GM13976 (cell line): ENCODE results near the gene MUC3A.

Experiments used
- DNase-seq: peaks from one replicate; pipeline ENCODE4 v3.0.0; 2012; ENCODE audit warnings: low spot score
- in situ Hi-C: fragments of 300-500 bp; cut with MboI; formaldehyde crosslinking; loops from one replicate; pipeline ENCODE4 v1.12.0; 2022; ENCODE audit warnings: low sequenced_read_pairs, mixed read lengths, inconsistent platforms; ENCODE audit not compliant: unreplicated experiment
- TF ChIP-seq, protein P1 (sequence below): IDR thresholded peaks from 2 replicates; pipeline ENCODE4 v1.5.1; 2012; ENCODE audit warnings: borderline replicate concordance, mild to moderate bottlenecking; ENCODE audit not compliant: insufficient read depth; ENCODE audit errors: extremely low read depth, missing control alignments, control extremely low read depth

The MUC3A gene

DNA sequence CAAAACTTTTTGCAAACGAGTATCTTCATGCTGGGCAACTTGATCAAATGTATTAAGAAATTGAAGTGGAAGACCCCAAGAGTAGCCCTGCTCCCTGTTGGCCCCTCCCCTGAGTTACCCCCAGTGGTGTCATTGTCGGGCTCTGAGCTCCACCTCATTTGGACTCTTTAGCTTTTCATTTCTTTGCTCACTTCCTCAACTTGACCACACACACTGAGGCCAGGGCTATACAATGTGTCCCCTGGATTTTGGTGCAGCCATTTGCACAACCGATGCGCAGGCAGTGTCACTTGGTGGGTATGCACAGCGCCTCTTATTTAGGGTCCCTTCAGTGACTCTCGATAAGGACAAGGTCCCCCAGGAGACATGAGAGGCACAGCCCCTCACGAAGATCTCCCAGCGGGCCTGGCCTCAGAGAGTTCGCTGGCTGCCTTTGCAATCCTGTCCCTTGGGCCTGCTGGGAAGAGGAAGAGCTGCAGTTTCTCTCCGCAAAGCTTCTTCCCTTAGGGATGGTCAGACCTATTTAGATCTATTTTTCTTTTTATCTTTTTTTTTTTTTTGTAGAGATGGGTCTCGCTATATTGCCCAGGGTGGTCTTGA, 2.5 kb upstream of the MUC3A start:
- TF ChIP-seq, protein P1, sequence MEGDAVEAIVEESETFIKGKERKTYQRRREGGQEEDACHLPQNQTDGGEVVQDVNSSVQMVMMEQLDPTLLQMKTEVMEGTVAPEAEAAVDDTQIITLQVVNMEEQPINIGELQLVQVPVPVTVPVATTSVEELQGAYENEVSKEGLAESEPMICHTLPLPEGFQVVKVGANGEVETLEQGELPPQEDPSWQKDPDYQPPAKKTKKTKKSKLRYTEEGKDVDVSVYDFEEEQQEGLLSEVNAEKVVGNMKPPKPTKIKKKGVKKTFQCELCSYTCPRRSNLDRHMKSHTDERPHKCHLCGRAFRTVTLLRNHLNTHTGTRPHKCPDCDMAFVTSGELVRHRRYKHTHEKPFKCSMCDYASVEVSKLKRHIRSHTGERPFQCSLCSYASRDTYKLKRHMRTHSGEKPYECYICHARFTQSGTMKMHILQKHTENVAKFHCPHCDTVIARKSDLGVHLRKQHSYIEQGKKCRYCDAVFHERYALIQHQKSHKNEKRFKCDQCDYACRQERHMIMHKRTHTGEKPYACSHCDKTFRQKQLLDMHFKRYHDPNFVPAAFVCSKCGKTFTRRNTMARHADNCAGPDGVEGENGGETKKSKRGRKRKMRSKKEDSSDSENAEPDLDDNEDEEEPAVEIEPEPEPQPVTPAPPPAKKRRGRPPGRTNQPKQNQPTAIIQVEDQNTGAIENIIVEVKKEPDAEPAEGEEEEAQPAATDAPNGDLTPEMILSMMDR, result no peak
- in situ Hi-C loops, result no loop called here
- no peak for DNase-seq

DNA sequence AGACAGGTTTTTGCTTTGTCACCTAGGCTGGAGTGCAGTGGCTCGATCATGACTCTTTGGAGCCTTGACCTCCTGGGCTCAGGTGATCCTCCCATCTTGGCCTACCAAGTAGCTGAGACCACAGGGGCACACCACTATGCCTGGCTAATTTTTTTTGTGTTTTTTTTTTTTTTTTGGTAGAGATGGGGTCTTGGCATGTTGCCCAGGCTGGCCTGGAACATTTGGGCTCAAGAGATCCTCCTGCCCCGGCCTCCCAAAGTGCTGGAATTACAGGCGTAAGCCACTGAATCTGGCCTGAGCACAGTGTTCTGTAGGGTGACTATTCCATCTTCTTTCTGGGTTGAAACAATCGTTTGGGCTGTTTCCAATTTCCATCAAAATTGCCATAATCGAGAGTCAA, 1.5 kb upstream of the MUC3A start:
- in situ Hi-C loops, result no loop called here

DNA sequence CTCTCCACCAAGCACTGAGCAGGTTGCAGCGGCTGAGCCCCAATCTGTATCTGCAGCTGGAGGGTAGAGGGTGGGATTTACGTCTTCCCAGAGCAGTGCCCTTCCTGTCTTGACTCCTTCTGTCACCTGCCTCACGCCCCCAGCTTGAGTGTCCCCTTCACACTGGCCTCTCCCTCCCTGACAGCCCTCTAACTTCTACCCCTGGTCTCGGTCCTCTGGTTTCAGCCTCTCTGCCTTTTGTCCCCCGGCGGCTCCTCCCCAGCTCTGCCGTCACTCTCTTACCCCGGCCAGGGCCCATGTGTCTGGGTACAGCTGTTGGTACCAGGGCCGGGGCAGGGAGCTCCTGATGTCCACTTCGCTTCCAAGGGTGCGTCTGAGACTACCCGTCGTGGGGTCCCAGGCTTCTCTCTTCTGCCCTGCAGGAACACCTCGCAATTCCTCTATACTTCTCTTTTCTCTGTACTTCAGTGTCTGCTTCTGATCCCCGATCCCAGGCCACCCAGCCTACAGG, 654 bp downstream of the MUC3A start:
- in situ Hi-C loops, result loop anchor here (10.0 kb wide), 1 partner anchor 45 kb away; no protein-coding TSS in a partner anchor
- TF ChIP-seq, protein P1, result no peak
- DNase-seq, result peak; percentile 27

More for the DNA sequence above, 1.5 kb upstream of the MUC3A start:
- no peak for DNase-seq
- TF ChIP-seq, protein P1, result no peak

DNA sequence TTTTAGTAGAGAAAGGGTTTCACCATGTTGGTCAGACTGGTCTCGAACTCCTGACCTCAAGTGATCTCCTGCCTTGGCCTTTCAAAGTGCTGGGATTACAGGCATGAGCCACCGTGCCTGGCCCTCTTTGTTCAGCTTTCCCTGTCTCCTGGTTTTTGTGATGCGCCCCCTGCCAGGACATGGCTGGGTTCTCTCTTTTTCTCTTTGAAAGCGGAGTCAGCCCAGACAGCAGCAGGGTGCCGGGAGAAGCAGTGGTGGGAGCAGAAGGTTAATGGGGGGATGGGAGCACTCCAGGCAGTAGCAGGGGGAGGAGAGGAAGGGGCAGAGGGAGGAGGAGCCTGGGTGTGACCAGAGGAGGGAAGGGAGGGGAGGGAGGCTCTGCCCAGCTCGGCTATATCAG, 1.8 kb downstream of the MUC3A start:
- TF ChIP-seq, protein P1, result no peak
- no peak for DNase-seq
- in situ Hi-C loops, result loop anchor here (10.0 kb wide), 1 partner anchor 46 kb away; no protein-coding TSS in a partner anchor

DNA sequence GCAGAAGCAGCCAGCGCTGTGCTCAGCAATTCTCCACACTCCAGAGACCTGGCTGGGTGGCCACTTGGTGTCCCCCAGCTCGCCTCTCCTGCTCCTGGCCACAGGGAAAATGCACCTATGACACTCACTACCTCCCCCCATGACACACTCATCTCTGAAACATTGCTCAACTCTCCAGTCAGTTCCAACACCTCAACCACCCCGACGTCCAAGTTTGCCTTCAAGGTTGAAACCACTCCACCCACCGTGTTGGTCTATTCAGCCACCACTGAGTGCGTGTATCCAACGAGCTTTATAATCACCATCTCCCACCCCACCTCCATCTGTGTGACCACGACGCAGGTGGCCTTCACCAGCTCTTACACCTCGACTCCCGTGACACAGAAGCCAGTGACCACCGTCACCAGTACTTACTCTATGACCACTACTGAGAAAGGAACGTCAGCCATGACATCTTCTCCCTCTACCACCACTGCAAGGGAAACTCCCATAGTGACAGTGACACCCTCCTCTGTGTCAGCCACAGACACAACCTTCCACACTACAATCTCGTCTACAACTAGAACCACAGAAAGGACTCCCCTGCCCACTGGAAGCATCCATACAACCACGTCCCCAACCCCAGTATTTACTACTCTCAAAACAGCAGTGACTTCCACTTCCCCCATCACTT, 2.7 kb downstream of the MUC3A start:
- TF ChIP-seq, protein P1, result no peak
- in situ Hi-C loops, result loop anchor here (10.0 kb wide), 1 partner anchor 47 kb away; no protein-coding TSS in a partner anchor
- DNase-seq, result no peak

DNA sequence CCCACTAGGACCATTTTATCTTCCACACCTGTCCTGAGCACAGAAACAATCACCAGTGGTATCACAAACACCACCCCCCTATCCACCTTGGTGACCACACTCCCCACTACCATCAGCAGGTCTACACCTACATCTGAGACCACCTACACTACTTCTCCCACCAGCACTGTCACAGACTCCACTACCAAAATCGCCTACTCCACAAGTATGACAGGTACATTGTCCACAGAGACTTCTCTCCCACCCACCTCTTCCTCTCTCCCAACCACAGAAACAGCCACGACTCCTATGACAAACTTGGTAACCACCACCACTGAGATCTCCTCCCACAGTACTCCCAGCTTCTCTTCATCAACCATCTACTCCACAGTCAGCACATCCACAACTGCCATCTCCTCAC, 3.3 kb downstream of the MUC3A start:
- DNase-seq, result no peak
- TF ChIP-seq, protein P1, result no peak
- in situ Hi-C loops, result loop anchor here (10.0 kb wide), 1 partner anchor 48 kb away; no protein-coding TSS in a partner anchor
